ENCODE results near the gene SUPT3H.

The SUPT3H gene

GRCh38 chr6:44955145-44955544 lies 422.6 kb downstream of the SUPT3H start:
- H3K27ac ChIP-seq, result no peak overlapping the region
- no peaks in the 10 kb centered on the region for H3K36me3 ChIP-seq (ENCODE audit: insufficient read depth, low read length)
- H3K4me3 ChIP-seq, result no peak overlapping the region
- DNase-seq (ENCODE audit: low read depth, low spot score), result no peak
- H3K9ac ChIP-seq (ENCODE audit: insufficient read length), result no peak overlapping the region
- H3K9me3 ChIP-seq (ENCODE audit: low read depth, low read length), result no peaks in the 10 kb centered on the region
- no peak for TF ChIP-seq POLR2AphosphoS5 (IDR thresholded peaks at IDR 0.05; ENCODE audit: borderline replicate concordance, low read depth, low read length)
- no peak for TF ChIP-seq EZH2 (IDR thresholded peaks at IDR 0.05)
- no peak for TF ChIP-seq FOXP2 (optimal IDR thresholded peaks at IDR 0.05; ENCODE audit: control extremely low read depth, extremely low read length, insufficient read depth)

DNA sequence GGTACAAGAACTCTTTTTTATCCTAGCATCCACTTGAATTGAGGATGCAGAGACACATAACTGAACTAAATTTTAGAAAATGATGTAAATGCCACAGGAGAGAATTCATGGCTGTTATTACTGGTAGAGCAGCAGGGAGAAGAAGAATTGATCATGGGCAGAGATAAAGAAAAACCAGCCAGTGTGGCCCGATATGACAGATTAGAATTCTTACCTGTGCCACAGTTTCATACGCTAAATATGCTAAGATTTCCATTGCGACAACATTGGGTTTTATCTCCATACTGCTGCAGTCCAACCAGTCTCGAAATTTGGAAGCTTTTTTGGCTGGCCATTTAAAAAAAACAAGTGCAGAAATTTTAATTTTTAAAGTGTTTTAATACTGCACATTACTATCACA lies 423.5 kb downstream of the SUPT3H start:
- H3K36me3 ChIP-seq (ENCODE audit: insufficient read depth, low read length), result peaks cover 6% of the 10 kb centered on the region; the same call in 1 of the 2 replicates
- H3K9ac ChIP-seq (ENCODE audit: insufficient read length), result no peak overlapping the region
- H3K9me3 ChIP-seq (ENCODE audit: low read depth, low read length), result no peaks in the 10 kb centered on the region
- no peak overlapping the region for H3K4me3 ChIP-seq
- TF ChIP-seq EZH2 (IDR thresholded peaks at IDR 0.05), result no peak
- TF ChIP-seq POLR2AphosphoS5 (IDR thresholded peaks at IDR 0.05; ENCODE audit: borderline replicate concordance, low read depth, low read length), result no peak
- no peak for DNase-seq (ENCODE audit: low read depth, low spot score)
- H3K27ac ChIP-seq, result no peak overlapping the region

GRCh38 chr6:44951253-44951747 lies 426.4 kb downstream of the SUPT3H start:
- Histone ChIP-seq H3K36me3 (ENCODE audit: insufficient read depth, low read length) (peaks cover 6% of the 10 kb centered on the region; the same call in 1 of the 2 replicates), H3K9ac (ENCODE audit: insufficient read length) (no peak overlapping the region), H3K4me3 (no peak overlapping the region), H3K27ac (no peak overlapping the region), H3K9me3 (ENCODE audit: low read depth, low read length) (0 out of 2 replicates have a peak, but pooled peaks cover 5% of the 10 kb centered on the region)
- no peak for TF ChIP-seq POLR2AphosphoS5 (IDR thresholded peaks at IDR 0.05; ENCODE audit: borderline replicate concordance, low read depth, low read length)
- TF ChIP-seq EZH2 (IDR thresholded peaks at IDR 0.05), result no peak
- TF ChIP-seq FOXP2 (optimal IDR thresholded peaks at IDR 0.05; ENCODE audit: control extremely low read depth, extremely low read length, insufficient read depth), result no peak
- no peak for DNase-seq (ENCODE audit: low read depth, low spot score)

DNA sequence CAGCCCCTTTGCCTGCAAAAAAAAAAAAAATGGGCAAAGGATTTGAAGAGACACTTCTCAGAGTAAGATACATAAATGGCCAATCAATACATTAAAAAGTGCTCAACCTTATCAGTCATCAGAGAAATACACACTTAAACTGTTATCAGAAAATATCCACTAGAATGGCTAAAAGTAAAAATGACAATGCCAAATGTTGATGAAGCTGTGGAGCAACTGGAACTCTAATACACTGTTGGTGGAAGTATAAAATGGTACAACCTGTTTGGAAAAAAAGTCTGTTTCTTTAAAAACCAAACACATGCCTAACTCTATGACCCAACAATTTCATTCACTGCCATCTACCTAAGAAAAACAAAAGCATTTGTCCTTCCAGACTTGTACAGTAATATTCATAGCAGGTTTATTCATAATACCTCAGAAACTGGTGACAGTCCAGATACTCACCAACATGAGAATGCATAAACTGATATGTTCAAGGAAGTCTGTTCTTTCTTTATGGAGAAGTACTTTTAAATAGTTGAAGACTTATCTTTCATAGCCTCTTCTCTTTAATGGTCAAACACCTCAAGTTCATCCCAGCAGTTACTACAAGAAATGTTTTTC lies 428.0 kb downstream of the SUPT3H start:
- H3K9ac ChIP-seq (ENCODE audit: insufficient read length), result no peak overlapping the region
- no peak overlapping the region for H3K27ac ChIP-seq
- H3K4me3 ChIP-seq, result no peak overlapping the region
- no peak for TF ChIP-seq FOXP2 (optimal IDR thresholded peaks at IDR 0.05; ENCODE audit: control extremely low read depth, extremely low read length, insufficient read depth)
- peaks cover 6% of the 10 kb centered on the region; the same call in 1 of the 2 replicates for H3K36me3 ChIP-seq (ENCODE audit: insufficient read depth, low read length)
- DNase-seq (ENCODE audit: low read depth, low spot score), result no peak
- H3K9me3 ChIP-seq (ENCODE audit: low read depth, low read length), result peaks cover 5% of the 10 kb centered on the region; the same call in 1 of the 2 replicates

DNA sequence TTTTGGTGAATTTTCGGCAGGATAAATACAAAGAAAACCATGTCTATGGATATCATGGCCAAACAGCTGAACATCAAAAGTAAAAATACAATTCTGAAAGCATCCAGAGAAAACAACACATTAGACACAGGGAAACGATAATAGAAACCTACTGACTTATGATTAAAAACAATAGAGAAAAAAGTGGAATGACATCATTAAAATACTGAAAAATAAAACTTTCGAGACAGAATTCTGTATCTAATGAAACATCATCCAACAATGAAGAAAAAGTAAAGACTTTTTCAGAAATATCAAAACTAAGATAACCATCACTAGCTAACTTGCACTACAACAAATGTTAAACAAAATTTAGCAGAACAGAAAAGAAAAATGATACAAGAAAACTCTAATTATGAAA lies 434.2 kb downstream of the SUPT3H start:
- H3K9ac ChIP-seq (ENCODE audit: insufficient read length), result no peak overlapping the region
- no peak for DNase-seq (ENCODE audit: low read depth, low spot score)
- peaks cover 10% of the 10 kb centered on the region for H3K9me3 ChIP-seq (ENCODE audit: low read depth, low read length)
- H3K36me3 ChIP-seq (ENCODE audit: insufficient read depth, low read length), result peaks cover 6% of the 10 kb centered on the region; the same call in 1 of the 2 replicates
- no peak for TF ChIP-seq FOXP2 (optimal IDR thresholded peaks at IDR 0.05; ENCODE audit: control extremely low read depth, extremely low read length, insufficient read depth)
- no peak for TF ChIP-seq EZH2 (IDR thresholded peaks at IDR 0.05)
- no peak for TF ChIP-seq POLR2AphosphoS5 (IDR thresholded peaks at IDR 0.05; ENCODE audit: borderline replicate concordance, low read depth, low read length)
- H3K27ac ChIP-seq, result no peak overlapping the region
- H3K4me3 ChIP-seq, result no peak overlapping the region

GRCh38 chr6:44942798-44943197 lies 434.9 kb downstream of the SUPT3H start:
- Histone ChIP-seq H3K4me3 (peak overlapping the region; percentile 13), H3K36me3 (ENCODE audit: insufficient read depth, low read length) (peaks cover 6% of the 10 kb centered on the region; the same call in 1 of the 2 replicates), H3K27ac (peak overlapping the region; percentile 63; the same call in 1 of the 2 replicates), H3K9ac (ENCODE audit: insufficient read length) (no peak overlapping the region), H3K9me3 (ENCODE audit: low read depth, low read length) (peaks cover 10% of the 10 kb centered on the region)
- TF ChIP-seq POLR2AphosphoS5 (IDR thresholded peaks at IDR 0.05; ENCODE audit: borderline replicate concordance, low read depth, low read length), result no peak
- no peak for TF ChIP-seq FOXP2 (optimal IDR thresholded peaks at IDR 0.05; ENCODE audit: control extremely low read depth, extremely low read length, insufficient read depth)
- TF ChIP-seq EZH2 (IDR thresholded peaks at IDR 0.05), result no peak
- DNase-seq (ENCODE audit: low read depth, low spot score), result no peak

GRCh38 chr6:44942201-44942600 lies 435.5 kb downstream of the SUPT3H start:
- H3K27ac ChIP-seq, result peak overlapping the region; percentile 70
- H3K9ac ChIP-seq (ENCODE audit: insufficient read length), result no peak overlapping the region
- H3K9me3 ChIP-seq (ENCODE audit: low read depth, low read length), result peaks cover 10% of the 10 kb centered on the region
- peak; percentile 95 for DNase-seq (ENCODE audit: low read depth, low spot score)
- no peak for TF ChIP-seq EZH2 (IDR thresholded peaks at IDR 0.05)
- TF ChIP-seq POLR2AphosphoS5 (IDR thresholded peaks at IDR 0.05; ENCODE audit: borderline replicate concordance, low read depth, low read length), result peak; percentile 53; the same call in 1 of the 2 replicates
- no peak for TF ChIP-seq FOXP2 (optimal IDR thresholded peaks at IDR 0.05; ENCODE audit: control extremely low read depth, extremely low read length, insufficient read depth)
- peak overlapping the region; percentile 13 for H3K4me3 ChIP-seq
- peaks cover 6% of the 10 kb centered on the region; the same call in 1 of the 2 replicates for H3K36me3 ChIP-seq (ENCODE audit: insufficient read depth, low read length)

- Histone ChIP-seq H3K36me3 (ENCODE audit: insufficient read depth, low read length) (peaks cover 6% of the 10 kb centered on the region; the same call in 1 of the 2 replicates), H3K27ac (no peak overlapping the region), H3K9me3 (ENCODE audit: low read depth, low read length) (peaks cover 6% of the 10 kb centered on the region), H3K9ac (ENCODE audit: insufficient read length) (no peak overlapping the region), H3K4me3 (no peak overlapping the region)
- DNase-seq (ENCODE audit: low read depth, low spot score), result no peak
- no peak for TF ChIP-seq POLR2AphosphoS5 (IDR thresholded peaks at IDR 0.05; ENCODE audit: borderline replicate concordance, low read depth, low read length)
- TF ChIP-seq EZH2 (IDR thresholded peaks at IDR 0.05), result no peak
- TF ChIP-seq FOXP2 (optimal IDR thresholded peaks at IDR 0.05; ENCODE audit: control extremely low read depth, extremely low read length, insufficient read depth), result no peak
Observed at GRCh38 chr6:44940367-44940766, 437.4 kb downstream of the SUPT3H start.

Measured in SK-N-MC (cell line).